NCI-H1694 treated with DMSO at 0.1 percent for 48 hours (cell line): ENCODE results near the gene GMPR2.
"Not testable (repeated sequence)": the region's sequence is repeated elsewhere in the genome, so short reads cannot be mapped to it uniquely, and the experiment has no call there.

ENCODE experiments used
- DNase-seq: peaks from one replicate; lab custom pipeline; 2025; lab: John Stamatoyannopoulos, UW

GMPR2 gene

GRCh38 chr14:24231263-24232120, 1.2 kb upstream of the GMPR2 start:
- no peak for DNase-seq

GRCh38 chr14:24232121-24232644, 546 bp upstream of the GMPR2 start, which contains the start of gene NEDD8:
Gene NEDD8 (minus strand): TSS chr14:24232367. CDS start chr14:24232267, 100 bp downstream.
- peak; percentile 91 for DNase-seq

GRCh38 chr14:24233538-24233866, 773 bp downstream of the GMPR2 start:
- no peak for DNase-seq

GRCh38 chr14:24234095-24235005, 1.6 kb downstream of the GMPR2 start:
- no peak for DNase-seq

- DNase-seq: no peak
Measured at GRCh38 chr14:24235804-24236688, 3.3 kb downstream of the GMPR2 start.

- DNase-seq: no peak
Measured at GRCh38 chr14:24236689-24237462, 4.1 kb downstream of the GMPR2 start.

- no peak for DNase-seq
Measured at GRCh38 chr14:24237463-24237955, 4.8 kb downstream of the GMPR2 start.

GRCh38 chr14:24238123-24238522, 5.4 kb downstream of the GMPR2 start:
- DNase-seq: no peak

GRCh38 chr14:24238527-24239037, 5.9 kb downstream of the GMPR2 start:
- no peak for DNase-seq

- DNase-seq: no peak
Measured at GRCh38 chr14:24240110-24240918, 7.6 kb downstream of the GMPR2 start.

- DNase-seq: peak; percentile 98
Measured at GRCh38 chr14:24241829-24242443, 9.2 kb downstream of the GMPR2 start.

GRCh38 chr14:24243336-24243836, 10.7 kb downstream of the GMPR2 start:
- DNase-seq: no peak

GRCh38 chr14:24245350-24245749, 12.6 kb downstream of the GMPR2 start:
- DNase-seq: not testable (repeated sequence)

GRCh38 chr14:24246765-24247212, 14.1 kb downstream of the GMPR2 start:
- no peak for DNase-seq

GRCh38 chr14:24247422-24247821, 14.7 kb downstream of the GMPR2 start:
- no peak for DNase-seq

- no peak for DNase-seq
Measured at GRCh38 chr14:24249230-24250021, 16.7 kb downstream of the GMPR2 start.

- no peak for DNase-seq
Measured at GRCh38 chr14:24250354-24250753, 17.6 kb downstream of the GMPR2 start.

- DNase-seq: no peak
Measured at GRCh38 chr14:24251880-24252288, 19.2 kb downstream of the GMPR2 start.
